ENCODE data around the gene PPP1R13L. TPM values are rescaled to one million over a fixed set of nuclear protein-coding genes. Genes with fewer than 3 reads are reported as not detected.

The PPP1R13L gene
- total RNA-seq, 4 donors from 2014 or later = 4.0 to 10.7 (median 4.2) TPM

GRCh38 chr19:45446944-45447343 lies 42.1 kb upstream of the PPP1R13L start:
- no peak for TF ChIP-seq CTCF (IDR thresholded peaks at IDR 0.05; ENCODE audit: low read depth)

- TF ChIP-seq CTCF (IDR thresholded peaks at IDR 0.05; ENCODE audit: low read depth) = no peak
Measured at GRCh38 chr19:45446295-45446694, 41.4 kb upstream of the PPP1R13L start.

GRCh38 chr19:45445139-45445538 lies 40.3 kb upstream of the PPP1R13L start:
- no peak for TF ChIP-seq CTCF (IDR thresholded peaks at IDR 0.05; ENCODE audit: low read depth)

- no peak for TF ChIP-seq CTCF (IDR thresholded peaks at IDR 0.05; ENCODE audit: low read depth)
Measured at GRCh38 chr19:45444318-45445041, 39.6 kb upstream of the PPP1R13L start.

GRCh38 chr19:45443462-45444317 lies 38.8 kb upstream of the PPP1R13L start:
- no peak for TF ChIP-seq CTCF (IDR thresholded peaks at IDR 0.05; ENCODE audit: low read depth)

GRCh38 chr19:45442778-45443461 lies 38.1 kb upstream of the PPP1R13L start:
- no peak for TF ChIP-seq CTCF (IDR thresholded peaks at IDR 0.05; ENCODE audit: low read depth)

- TF ChIP-seq CTCF (IDR thresholded peaks at IDR 0.05; ENCODE audit: low read depth) = no peak
Measured at GRCh38 chr19:45442408-45442777, 37.5 kb upstream of the PPP1R13L start.

Measured in subcutaneous adipose tissue (tissue), 4 donors.